ENCODE results near the gene KASH5.

GRCh38 chr19:49382639-49383038, 5.4 kb upstream of the KASH5 start:
- no peak for TF ChIP-seq CTCF (IDR thresholded peaks at IDR 0.05; ENCODE audit: low read length)
- no peak for TF ChIP-seq EZH2phosphoT487 (IDR thresholded peaks at IDR 0.05; ENCODE audit: low read length)

All from MM.1S (cell line).